GM19372 (cell line): Measurements from ENCODE around the gene PTPRH.

Experiments used
- ATAC-seq: cut with Tn5 transposase; IDR thresholded peaks from one replicate; pipeline ENCODE4 v1.9.1; 2021; ENCODE audit warnings: mild to moderate bottlenecking, low read depth, moderate library complexity; ENCODE audit not compliant: unreplicated experiment

PTPRH gene

GRCh38 chr19:55245236-55245904 is 36.1 kb upstream of the PTPRH start:
- ATAC-seq = no peak

- ATAC-seq = no peak
These were observed 34.8 kb upstream of the PTPRH start for GRCh38 chr19:55244004-55244680.

GRCh38 chr19:55242517-55242916 is 33.2 kb upstream of the PTPRH start:
- no peak for ATAC-seq

- no peak for ATAC-seq
These were observed 32.7 kb upstream of the PTPRH start for GRCh38 chr19:55241935-55242464.

- ATAC-seq = no peak
These were observed 32.0 kb upstream of the PTPRH start for GRCh38 chr19:55241143-55241934.

- ATAC-seq = no peak
These were observed 31.4 kb upstream of the PTPRH start for GRCh38 chr19:55240713-55241020.

GRCh38 chr19:55239004-55239403 is 29.7 kb upstream of the PTPRH start:
- no peak for ATAC-seq

GRCh38 chr19:55238030-55238429 is 28.7 kb upstream of the PTPRH start:
- ATAC-seq = no peak

GRCh38 chr19:55232986-55233385 is 23.7 kb upstream of the PTPRH start:
- ATAC-seq = no peak

GRCh38 chr19:55232286-55232602 is 22.9 kb upstream of the PTPRH start:
- no peak for ATAC-seq

GRCh38 chr19:55231391-55232285 is 22.3 kb upstream of the PTPRH start:
- ATAC-seq = no peak

- no peak for ATAC-seq
These were observed 21.5 kb upstream of the PTPRH start for GRCh38 chr19:55230780-55231179.

- no peak for ATAC-seq
These were observed 21.0 kb upstream of the PTPRH start for GRCh38 chr19:55230329-55230728.

- no peak for ATAC-seq
These were observed 20.5 kb upstream of the PTPRH start for GRCh38 chr19:55229789-55230182.

- ATAC-seq = no peak
These were observed 20.0 kb upstream of the PTPRH start for GRCh38 chr19:55229145-55229788.

- no peak for ATAC-seq
These were observed 19.2 kb upstream of the PTPRH start, which contains the start of gene TMEM86B for GRCh38 chr19:55228403-55229031. TMEM86B (minus strand) TSS chr19:55228763; CDS start chr19:55228741, 22 bp downstream.

GRCh38 chr19:55228015-55228391 is 18.7 kb upstream of the PTPRH start:
- no peak for ATAC-seq

- no peak for ATAC-seq
These were observed 18.1 kb upstream of the PTPRH start for GRCh38 chr19:55227241-55228014.

GRCh38 chr19:55226788-55227187 is 17.5 kb upstream of the PTPRH start:
- no peak for ATAC-seq
